Calu3 (cell line): Measurements from ENCODE around the gene PNMA6E. TPM values are rescaled to one million over a fixed set of nuclear protein-coding genes. Genes with fewer than 3 reads are reported as not detected.
A peak's percentile ranks its signal among the peaks of the same experiment; 100 is the strongest.

Experiments
- BruUV-seq: library from RNA; stranded (reverse); fragments of 400-500 nt; replicated peaks from 2 replicates; lab custom pipeline; 2021; lab: Mats Ljungman, UMichigan
- CTCF ChIA-PET: fragments of 300-600 bp; sonication (Branson Sonifier 250); formaldehyde crosslinking; loops from one replicate; lab custom pipeline; 2022; ENCODE audit warnings: antibody characterized with exemption; lab: Charles Lee
- DNase-seq: peaks from one replicate; pipeline ENCODE4 v3.0.0; 2022
- H3K27ac Mint-ChIP-seq: one replicate; pipeline ENCODE4 v1.8.0; 2022; ENCODE audit warnings: mixed read lengths; ENCODE audit not compliant: unreplicated experiment
- H3K27me3 Mint-ChIP-seq: one replicate; pipeline ENCODE4 v1.8.0; 2022; ENCODE audit warnings: mixed read lengths; ENCODE audit not compliant: unreplicated experiment
- H3K36me3 Mint-ChIP-seq: one replicate; pipeline ENCODE4 v1.8.0; 2022; ENCODE audit warnings: mild to moderate bottlenecking, moderate library complexity, mixed read lengths; ENCODE audit not compliant: insufficient read depth, unreplicated experiment
- H3K4me1 Mint-ChIP-seq: one replicate; pipeline ENCODE4 v1.8.0; 2022; ENCODE audit warnings: mild to moderate bottlenecking, low read depth, mixed read lengths; ENCODE audit not compliant: unreplicated experiment
- H3K4me3 Mint-ChIP-seq: one replicate; pipeline ENCODE4 v1.8.0; 2022; ENCODE audit warnings: mild to moderate bottlenecking, low read depth, moderate library complexity, mixed read lengths; ENCODE audit not compliant: unreplicated experiment
- H3K9me3 Mint-ChIP-seq: one replicate; pipeline ENCODE4 v1.8.0; 2022; ENCODE audit warnings: low read depth, mixed read lengths; ENCODE audit not compliant: unreplicated experiment
- intact Hi-C: fragments of 100-400 bp; cut with micrococcal nuclease; formaldehyde crosslinking; loops from one replicate; pipeline ENCODE4 v1.10.0; 2022; ENCODE audit not compliant: unreplicated experiment
- total RNA-seq: library from RNA; stranded (reverse); gene quantifications from 2 replicates; pipeline ENCODE4 v1.2.3, GENCODE V29; 2022
- TF ChIP-seq, protein P1 (sequence below): fragments of 200-600 bp; IDR thresholded peaks from one replicate; pipeline ENCODE4 v1.8.0; 2022; ENCODE audit warnings: antibody characterized with exemption; ENCODE audit not compliant: unreplicated experiment

PNMA6E gene
- total RNA-seq, 1 experiment from 2014 or later: not detected

GRCh38 chrX:153412746-153413720, 11.9 kb upstream of the PNMA6E start:
- no peak overlapping the region for H3K27ac Mint-ChIP-seq
- CTCF ChIA-PET: no interaction called here
- peaks cover 4% of the 10 kb centered on the region for H3K36me3 Mint-ChIP-seq
- no peaks in the 10 kb centered on the region for H3K9me3 Mint-ChIP-seq
- TF ChIP-seq, protein P1, sequence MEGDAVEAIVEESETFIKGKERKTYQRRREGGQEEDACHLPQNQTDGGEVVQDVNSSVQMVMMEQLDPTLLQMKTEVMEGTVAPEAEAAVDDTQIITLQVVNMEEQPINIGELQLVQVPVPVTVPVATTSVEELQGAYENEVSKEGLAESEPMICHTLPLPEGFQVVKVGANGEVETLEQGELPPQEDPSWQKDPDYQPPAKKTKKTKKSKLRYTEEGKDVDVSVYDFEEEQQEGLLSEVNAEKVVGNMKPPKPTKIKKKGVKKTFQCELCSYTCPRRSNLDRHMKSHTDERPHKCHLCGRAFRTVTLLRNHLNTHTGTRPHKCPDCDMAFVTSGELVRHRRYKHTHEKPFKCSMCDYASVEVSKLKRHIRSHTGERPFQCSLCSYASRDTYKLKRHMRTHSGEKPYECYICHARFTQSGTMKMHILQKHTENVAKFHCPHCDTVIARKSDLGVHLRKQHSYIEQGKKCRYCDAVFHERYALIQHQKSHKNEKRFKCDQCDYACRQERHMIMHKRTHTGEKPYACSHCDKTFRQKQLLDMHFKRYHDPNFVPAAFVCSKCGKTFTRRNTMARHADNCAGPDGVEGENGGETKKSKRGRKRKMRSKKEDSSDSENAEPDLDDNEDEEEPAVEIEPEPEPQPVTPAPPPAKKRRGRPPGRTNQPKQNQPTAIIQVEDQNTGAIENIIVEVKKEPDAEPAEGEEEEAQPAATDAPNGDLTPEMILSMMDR: no peak
- intact Hi-C loops: no loop called here
- no peak overlapping the region for H3K4me3 Mint-ChIP-seq
- no peaks in the 10 kb centered on the region for H3K4me1 Mint-ChIP-seq
- H3K27me3 Mint-ChIP-seq: peaks cover 92% of the 10 kb centered on the region
- no peak for DNase-seq
- BruUV-seq: no TSS peak

GRCh38 chrX:153411988-153412574, 10.9 kb upstream of the PNMA6E start:
- H3K9me3 Mint-ChIP-seq: no peaks in the 10 kb centered on the region
- no peak for DNase-seq
- no TSS peak for BruUV-seq

DNA sequence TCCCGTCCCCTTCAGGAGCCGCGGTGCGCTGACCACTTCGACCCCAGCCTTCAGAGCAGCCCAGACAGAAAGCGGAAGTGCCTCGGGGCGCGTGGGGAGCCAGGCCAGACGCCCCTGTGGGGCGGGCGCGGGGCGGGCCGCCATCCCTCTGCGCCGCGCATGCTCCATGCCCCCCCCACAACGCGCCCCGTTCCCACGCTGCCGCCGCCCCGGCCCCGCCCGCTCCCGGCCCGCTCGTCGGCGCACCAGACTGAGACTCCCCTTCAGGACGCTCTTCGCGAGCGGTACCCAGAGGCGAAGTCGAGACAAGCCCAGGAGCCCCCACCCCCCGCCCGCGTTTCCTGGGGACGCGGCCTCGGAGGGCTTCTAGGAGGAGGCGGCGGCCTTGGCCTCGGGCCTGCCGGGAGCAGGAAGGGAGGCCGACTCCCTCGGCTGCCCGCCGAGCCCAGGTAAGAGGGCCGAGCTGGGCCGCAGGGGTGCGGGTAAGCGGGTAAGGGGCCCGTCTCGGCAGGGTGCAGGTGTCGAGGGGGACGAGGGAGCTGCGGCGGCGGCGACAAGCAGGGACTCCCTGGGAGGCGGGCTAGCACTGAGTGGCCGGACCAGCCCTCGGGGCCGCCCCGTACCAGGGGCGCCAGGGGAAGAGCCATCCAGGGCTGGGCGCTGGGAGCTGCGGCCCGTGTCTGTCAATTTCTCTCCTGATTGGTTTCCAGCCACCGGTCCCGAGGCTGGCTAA, 10.3 kb upstream of the PNMA6E start, which contains the start of gene ZFP92:
TSS of gene ZFP92 (plus strand) at position 218 of the 733 bp plus-strand sequence. CDS start 6,851 bp downstream, outside the sequence.
- no peaks in the 10 kb centered on the region for H3K9me3 Mint-ChIP-seq
- no TSS peak for BruUV-seq
- intact Hi-C loops: no loop called here
- CTCF ChIA-PET: no interaction called here
- peaks cover 4% of the 10 kb centered on the region for H3K36me3 Mint-ChIP-seq
- peak within 1 kb of the TSS; percentile 16 for H3K4me3 Mint-ChIP-seq
- no peak for DNase-seq
- H3K27me3 Mint-ChIP-seq: peaks cover 92% of the 10 kb centered on the region
- TF ChIP-seq, protein P1: no peak
- no peaks in the 10 kb centered on the region for H3K4me1 Mint-ChIP-seq
- H3K27ac Mint-ChIP-seq: no peak within 1 kb of the TSS

More at GRCh38 chrX:153411988-153412574, 10.9 kb upstream of the PNMA6E start:
- H3K36me3 Mint-ChIP-seq: peaks cover 4% of the 10 kb centered on the region
- intact Hi-C loops: no loop called here
- H3K27me3 Mint-ChIP-seq: peaks cover 92% of the 10 kb centered on the region
- CTCF ChIA-PET: no interaction called here
- H3K4me1 Mint-ChIP-seq: no peaks in the 10 kb centered on the region
- no peak overlapping the region for H3K27ac Mint-ChIP-seq
- TF ChIP-seq, protein P1: no peak
- peak overlapping the region; percentile 16 for H3K4me3 Mint-ChIP-seq

GRCh38 chrX:153410888-153411254, 9.7 kb upstream of the PNMA6E start:
- CTCF ChIA-PET: no interaction called here
- no peaks in the 10 kb centered on the region for H3K9me3 Mint-ChIP-seq
- DNase-seq: no peak
- H3K4me3 Mint-ChIP-seq: peak overlapping the region; percentile 16
- H3K36me3 Mint-ChIP-seq: peaks cover 4% of the 10 kb centered on the region
- intact Hi-C loops: no loop called here
- peaks cover 92% of the 10 kb centered on the region for H3K27me3 Mint-ChIP-seq
- no TSS peak for BruUV-seq
- TF ChIP-seq, protein P1: no peak
- no peaks in the 10 kb centered on the region for H3K4me1 Mint-ChIP-seq
- no peak overlapping the region for H3K27ac Mint-ChIP-seq
